Stimulated activated CD4-positive, alpha-beta T cell treated with anti-CD3 and anti-CD28 coated beads, Interleukin-12 subunit alpha, Interleukin-12 subunit beta, amount 100 ng/mL, for 4 hours (primary cell): ENCODE results near the gene TRAPPC14.

Experiments used
- DNase-seq: peaks from one replicate; pipeline ENCODE4 v3.0.0-alpha.2; 2020

TRAPPC14 gene

GRCh38 chr7:100122568-100122967, 36.0 kb downstream of the TRAPPC14 start:
- no peak for DNase-seq

- DNase-seq = no peak
Observed at GRCh38 chr7:100122067-100122466, 36.5 kb downstream of the TRAPPC14 start.

GRCh38 chr7:100120733-100121036, 37.8 kb downstream of the TRAPPC14 start:
- DNase-seq = no peak

- DNase-seq = peak; percentile 55
Observed at GRCh38 chr7:100119970-100120732, 38.4 kb downstream of the TRAPPC14 start.

GRCh38 chr7:100119072-100119969, 39.2 kb downstream of the TRAPPC14 start, which contains the start of the genes CNPY4 and TAF6:
CNPY4 (plus strand) TSS chr7:100119634; CDS start chr7:100119745, 111 bp downstream.
TAF6 (minus strand) TSS chr7:100119358; CDS start chr7:100114209, 5,149 bp downstream.
- DNase-seq = peak; percentile 93

GRCh38 chr7:100118388-100119071, 40.0 kb downstream of the TRAPPC14 start:
- no peak for DNase-seq

- no peak for DNase-seq
Observed at GRCh38 chr7:100115026-100115425, 43.5 kb downstream of the TRAPPC14 start.

GRCh38 chr7:100111914-100112313, 46.6 kb downstream of the TRAPPC14 start:
- no peak for DNase-seq

- no peak for DNase-seq
Observed at GRCh38 chr7:100111156-100111555, 47.4 kb downstream of the TRAPPC14 start.

GRCh38 chr7:100109521-100110163, 48.9 kb downstream of the TRAPPC14 start:
- DNase-seq = no peak

GRCh38 chr7:100107890-100108289, 50.6 kb downstream of the TRAPPC14 start:
- DNase-seq = no peak

GRCh38 chr7:100107125-100107737, 51.3 kb downstream of the TRAPPC14 start:
- no peak for DNase-seq

- DNase-seq = no peak
Observed at GRCh38 chr7:100106633-100107032, 51.9 kb downstream of the TRAPPC14 start.

GRCh38 chr7:100105534-100105933, 53.0 kb downstream of the TRAPPC14 start:
- no peak for DNase-seq
